Activated CD8-positive, alpha-beta memory T cell treated with anti-CD3 and anti-CD28 coated beads for 48 hours (primary cell): ENCODE results near the gene METTL3.
A peak's percentile ranks its signal among the peaks of the same experiment; 100 is the strongest.

Experiments
- DNase-seq, 3 experiments: peaks; one replicate each; pipeline ENCODE4 v3.0.0-alpha.2; 2020; ENCODE audit warnings: low read depth in 2 of 3, low spot score in 2 of 3

Gene METTL3

DNA sequence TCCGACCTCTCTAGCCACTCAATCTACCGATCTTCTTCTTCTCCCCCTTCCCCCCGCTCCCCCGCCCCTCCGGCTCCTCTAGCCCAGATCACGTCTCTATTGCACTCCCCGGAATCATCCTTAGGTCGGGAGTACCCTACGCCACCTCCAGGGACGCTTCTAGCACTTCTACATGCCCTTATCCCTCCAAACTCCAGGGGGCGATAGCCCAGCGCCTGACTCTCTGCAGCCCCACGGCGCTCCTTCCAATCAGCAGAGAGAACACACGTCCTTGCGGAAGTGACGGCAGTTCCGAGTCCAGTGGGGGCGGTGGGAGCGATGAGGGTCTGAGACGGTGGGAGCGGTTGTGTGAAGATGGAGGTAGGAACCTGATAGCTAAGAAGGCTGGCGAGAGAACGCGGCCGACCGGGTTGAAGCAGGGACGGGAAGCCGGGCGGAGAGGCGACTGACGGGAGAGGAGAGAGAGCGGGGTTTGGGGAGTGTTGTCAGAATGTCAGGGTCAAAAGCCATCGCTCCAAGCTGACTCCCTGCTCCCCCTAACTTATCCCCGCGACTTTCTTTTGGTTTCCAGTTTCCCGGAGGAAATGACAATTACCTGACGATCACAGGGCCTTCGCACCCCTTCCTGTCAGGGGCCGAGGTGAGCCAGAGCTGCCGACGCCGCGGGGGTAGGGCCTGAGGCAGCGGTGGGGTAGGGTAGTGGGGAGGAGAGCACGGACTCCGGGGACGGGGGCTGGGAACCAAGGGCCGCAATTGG is 34.0 kb downstream of the METTL3 start, which contains the start of the genes RAB2B and TOX4:
Gene RAB2B, minus strand, starts transcription at position 35 of the 757 bp plus-strand sequence. CDS start 87 bp downstream, outside the sequence.
Gene TOX4, plus strand, starts transcription at position 271 of the 757 bp plus-strand sequence. Its CDS starts 84 bp downstream, at position 355.
- DNase-seq = peak; percentile 67 to 84 (median 84)

GRCh38 chr14:21476523-21476924 is 34.6 kb downstream of the METTL3 start:
- peak; percentile 58 to 63 (median 63) for DNase-seq

GRCh38 chr14:21475767-21476522 is 35.2 kb downstream of the METTL3 start:
- DNase-seq = no peak

- no peak for DNase-seq
Observed at GRCh38 chr14:21467616-21468015, 43.5 kb downstream of the METTL3 start.

- DNase-seq = peak; percentile 92 to 95 (median 92)
Observed at GRCh38 chr14:21455912-21456667, 55.0 kb downstream of the METTL3 start, which contains the start of gene CHD8. Gene CHD8, minus strand, starts transcription at chr14:21456123. Its CDS starts 24,480 bp downstream, at chr14:21431643.

DNA sequence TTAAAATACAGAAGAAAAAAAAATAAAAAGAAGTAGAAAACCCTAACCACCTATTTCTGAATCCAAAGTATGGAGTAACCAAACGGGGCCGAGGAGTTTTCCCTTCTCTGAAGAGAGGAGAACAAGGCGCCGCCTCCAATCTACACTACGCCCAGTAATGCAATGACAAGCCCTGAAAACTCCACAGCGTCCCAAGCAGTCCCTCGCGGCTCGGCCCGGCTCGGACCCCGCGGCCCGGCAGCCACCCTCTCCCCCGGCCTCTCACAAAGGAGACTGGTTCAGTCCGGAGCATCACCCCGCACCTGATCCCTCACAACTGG is 55.6 kb downstream of the METTL3 start:
- DNase-seq = no peak

DNA sequence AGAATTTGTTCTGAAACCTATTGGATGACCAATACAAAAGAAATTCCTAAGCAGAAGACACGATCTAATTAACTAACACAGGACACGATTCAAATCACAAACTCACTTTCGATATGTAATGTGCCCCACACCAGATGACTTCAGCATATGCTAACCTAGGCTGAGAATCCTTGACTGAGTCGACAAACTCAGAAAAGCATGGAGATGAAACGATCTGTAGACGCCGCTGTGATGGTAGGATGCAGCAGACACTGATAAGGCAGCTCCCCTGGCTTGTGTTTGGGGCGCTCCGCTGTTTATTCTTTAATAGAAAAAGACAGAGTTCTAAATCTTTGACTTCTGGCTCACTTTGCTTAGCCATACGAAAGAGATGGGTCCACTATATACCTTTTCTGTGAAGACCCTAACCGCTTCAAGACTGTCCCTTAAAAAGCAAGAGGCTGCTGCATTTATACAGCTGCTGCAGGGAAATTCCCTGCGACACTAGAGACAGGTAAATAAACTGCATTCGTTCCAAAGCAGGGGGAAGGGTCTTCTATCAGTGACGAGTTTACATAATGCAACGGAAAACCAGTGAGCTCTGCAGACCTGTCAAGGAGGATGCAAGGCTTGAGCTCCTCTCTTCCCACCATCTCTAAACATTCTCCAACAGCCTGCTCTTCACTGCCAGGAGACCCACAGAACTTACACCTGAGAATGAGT is 56.1 kb downstream of the METTL3 start:
- DNase-seq = no peak

GRCh38 chr14:21449899-21450216 is 61.3 kb downstream of the METTL3 start:
- no peak for DNase-seq
